Ramos (cell line): ENCODE results near the gene RBBP5.

Experiments
- in situ Hi-C: fragments of 300-500 bp; cut with MboI; formaldehyde crosslinking; loops from one replicate; pipeline ENCODE4 v1.14.3; 2022; ENCODE audit warnings: low sequenced_read_pairs; ENCODE audit not compliant: unreplicated experiment

RBBP5 gene

GRCh38 chr1:205133287-205133686, 11.5 kb upstream of the RBBP5 start:
- in situ Hi-C loops: no loop called here

DNA sequence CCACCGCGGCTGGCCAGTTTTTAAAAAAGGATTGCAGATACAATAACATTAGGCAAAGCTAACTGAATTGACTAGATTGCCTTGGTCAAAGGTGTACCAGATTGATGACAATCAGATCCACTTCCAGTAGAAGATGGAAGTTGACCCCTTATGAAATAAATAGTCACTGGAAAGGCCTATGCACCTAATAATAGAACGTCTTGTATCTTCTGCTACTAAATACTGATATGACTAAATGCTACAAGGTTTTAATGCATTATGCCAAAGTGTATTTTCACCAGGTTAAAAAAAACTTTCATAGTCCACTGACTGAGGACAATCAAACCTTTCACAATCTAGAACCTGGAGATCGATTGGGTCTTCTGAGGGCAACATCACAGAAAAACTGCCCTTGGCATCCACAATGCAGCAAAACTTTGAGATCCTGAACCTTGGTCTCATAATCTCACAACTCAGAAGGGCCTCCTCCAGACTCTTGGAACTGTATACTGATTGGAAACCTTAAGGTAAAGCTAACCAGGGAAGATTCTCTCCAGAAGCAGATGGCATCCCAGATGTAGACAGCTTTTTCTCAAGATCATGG, 7.8 kb upstream of the RBBP5 start:
- in situ Hi-C loops: no loop called here

DNA sequence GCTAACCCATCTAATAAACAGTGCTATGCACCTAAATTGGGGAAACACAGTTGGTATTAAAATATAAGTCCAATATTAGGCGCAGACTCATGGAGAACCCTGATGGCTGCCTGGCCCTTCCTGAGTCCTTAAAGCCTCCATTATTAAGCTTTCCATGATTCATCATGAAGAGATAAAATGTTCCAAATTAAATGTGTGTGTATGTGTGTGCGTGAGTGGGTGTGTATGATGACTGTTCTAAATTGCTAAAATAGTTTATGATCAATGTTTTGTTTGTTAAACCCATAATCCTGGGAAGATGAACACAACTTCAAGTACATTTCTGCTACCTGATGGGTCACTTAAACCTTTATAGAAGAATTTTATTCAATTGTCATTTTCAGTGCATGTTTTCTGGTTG, 6.3 kb upstream of the RBBP5 start:
- in situ Hi-C loops: no loop called here

- in situ Hi-C loops: no loop called here
These were observed 5.9 kb upstream of the RBBP5 start for GRCh38 chr1:205127646-205128045.

DNA sequence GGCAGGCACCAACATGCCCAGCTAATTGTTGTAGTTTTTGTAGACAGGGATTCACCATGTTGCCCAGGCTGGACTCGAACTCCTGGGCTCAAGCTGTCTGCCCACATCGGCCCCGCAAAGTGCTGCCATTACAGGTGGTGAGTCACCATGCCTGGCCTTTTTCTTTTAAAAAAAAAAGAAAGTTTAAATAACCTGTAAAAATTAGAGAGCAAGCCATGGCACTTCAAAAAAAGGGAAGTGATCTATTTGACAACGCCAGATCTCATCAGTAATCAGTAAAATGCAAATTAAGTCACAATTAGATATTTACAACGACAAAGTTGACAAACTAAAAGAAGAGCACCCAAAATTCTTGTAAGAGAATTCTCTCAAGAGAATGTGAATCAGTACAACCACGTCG, 2.9 kb upstream of the RBBP5 start:
- in situ Hi-C loops: no loop called here

DNA sequence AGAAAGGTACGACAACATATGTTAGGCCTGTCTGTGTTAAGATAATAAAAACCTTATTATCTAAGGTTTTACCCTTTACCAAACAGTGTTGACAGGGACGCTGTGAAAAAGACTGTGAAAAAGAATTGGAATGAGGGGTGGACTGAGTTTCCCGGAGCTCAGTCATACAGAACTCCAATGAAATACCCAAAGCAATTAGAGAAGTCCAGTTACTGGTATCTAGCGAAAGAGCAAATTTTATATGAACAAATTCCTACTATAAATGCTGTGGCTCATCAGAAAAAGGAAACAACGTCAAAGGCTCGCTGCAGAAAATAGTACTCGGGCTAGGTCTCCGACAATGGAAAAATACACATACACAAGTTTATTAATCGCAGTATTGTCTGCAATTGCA, 708 bp upstream of the RBBP5 start:
- in situ Hi-C loops: no loop called here

DNA sequence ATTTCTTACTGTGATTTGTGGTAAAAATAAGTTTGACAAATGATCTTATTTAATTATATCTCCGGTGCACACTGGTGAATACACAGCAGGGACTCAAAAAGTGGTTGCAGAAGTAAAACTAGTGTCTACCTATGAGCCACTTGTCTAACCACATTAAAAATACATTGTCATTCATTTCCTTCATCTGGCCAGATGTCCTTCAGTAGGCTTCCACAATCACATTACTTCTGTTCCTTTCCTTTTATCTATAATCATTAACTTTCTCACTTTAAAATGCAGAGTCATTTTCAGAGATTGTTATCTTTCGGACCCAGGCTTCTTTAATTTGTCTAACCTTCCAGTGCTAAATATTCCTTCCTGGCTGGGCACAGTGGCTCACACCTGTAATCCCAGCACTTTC, 3.0 kb downstream of the RBBP5 start:
- in situ Hi-C loops: no loop called here

DNA sequence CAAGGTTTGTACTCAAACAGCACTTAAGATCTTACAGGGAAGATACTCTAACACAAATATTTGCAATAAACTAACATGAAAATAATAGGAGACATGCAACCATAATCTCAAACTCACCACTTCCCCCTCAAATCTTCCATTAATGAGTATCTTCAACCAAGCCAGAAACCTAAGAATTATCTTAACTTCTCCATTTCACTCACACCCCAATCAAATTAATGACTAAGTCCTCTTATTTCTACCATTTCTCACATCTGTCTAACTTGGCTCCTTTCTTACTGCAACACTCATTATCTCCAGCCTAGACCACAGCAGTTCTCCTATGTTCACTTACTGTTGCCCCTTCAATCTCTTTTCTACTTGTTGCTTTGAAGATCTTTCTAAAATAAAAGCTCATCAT, 10.4 kb downstream of the RBBP5 start:
- in situ Hi-C loops: no loop called here

GRCh38 chr1:205109711-205110110, 12.1 kb downstream of the RBBP5 start:
- in situ Hi-C loops: no loop called here

- in situ Hi-C loops: no loop called here
These were observed 12.5 kb downstream of the RBBP5 start for GRCh38 chr1:205109269-205109668.

- in situ Hi-C loops: no loop called here
These were observed 13.3 kb downstream of the RBBP5 start for GRCh38 chr1:205108464-205108863.

DNA sequence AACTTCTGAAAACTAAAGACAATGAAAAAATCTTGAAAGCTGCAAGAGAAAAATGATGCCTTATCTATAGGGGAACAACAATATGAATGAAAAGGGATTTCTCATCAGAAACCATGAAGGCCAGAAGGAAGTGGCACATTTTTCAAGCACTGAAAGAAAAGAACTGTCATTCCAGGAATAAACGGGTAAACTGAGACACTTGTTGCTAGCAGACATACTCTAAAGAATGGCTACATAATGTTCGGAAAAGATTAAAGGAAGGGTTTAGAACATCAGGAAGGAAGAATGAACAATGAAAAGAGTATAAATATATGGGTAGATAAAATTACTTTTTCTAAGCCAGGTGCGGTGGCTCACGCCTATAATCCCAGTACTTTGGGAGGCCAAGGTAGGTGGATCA, 14.5 kb downstream of the RBBP5 start:
- in situ Hi-C loops: no loop called here

- in situ Hi-C loops: no loop called here
These were observed 19.4 kb downstream of the RBBP5 start for GRCh38 chr1:205102404-205102803.

DNA sequence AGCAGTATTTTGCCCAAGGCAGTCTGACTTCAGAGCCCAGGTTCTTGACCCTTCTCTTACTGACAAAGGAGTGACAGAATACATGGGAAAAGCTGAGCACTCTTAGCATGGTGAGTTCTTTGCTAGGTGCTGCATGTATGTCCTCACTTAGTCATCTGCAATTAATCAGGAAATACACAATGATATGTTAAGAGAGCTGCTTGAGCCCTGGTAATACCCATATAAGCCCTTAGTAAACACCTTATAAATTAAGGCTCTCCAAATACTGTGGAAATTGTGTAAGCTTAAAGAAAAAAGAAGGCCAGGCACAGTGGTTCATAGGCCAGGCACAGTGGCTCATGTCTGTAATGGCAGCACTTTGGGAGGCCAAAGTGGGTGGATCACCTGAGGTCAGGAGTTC, 23.5 kb downstream of the RBBP5 start:
- in situ Hi-C loops: no loop called here

DNA sequence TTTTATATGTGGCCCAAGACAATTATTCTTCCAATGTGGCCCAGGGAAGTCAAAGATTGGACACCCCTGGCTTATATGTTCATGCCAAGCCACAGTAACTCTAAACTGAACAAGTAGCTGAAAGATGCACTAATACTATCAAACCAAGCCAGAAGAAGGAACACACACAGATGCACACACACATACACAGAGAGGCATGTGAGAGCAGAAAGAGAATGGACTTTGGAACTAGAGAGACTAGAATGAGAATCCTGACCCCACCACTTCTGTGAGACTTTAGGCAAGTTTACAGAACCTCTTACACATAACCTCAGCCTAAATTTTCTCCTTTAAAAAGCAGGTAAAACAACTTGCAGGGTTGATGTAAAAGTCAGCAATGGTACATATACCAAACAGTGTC, 26.4 kb downstream of the RBBP5 start:
- in situ Hi-C loops: no loop called here

DNA sequence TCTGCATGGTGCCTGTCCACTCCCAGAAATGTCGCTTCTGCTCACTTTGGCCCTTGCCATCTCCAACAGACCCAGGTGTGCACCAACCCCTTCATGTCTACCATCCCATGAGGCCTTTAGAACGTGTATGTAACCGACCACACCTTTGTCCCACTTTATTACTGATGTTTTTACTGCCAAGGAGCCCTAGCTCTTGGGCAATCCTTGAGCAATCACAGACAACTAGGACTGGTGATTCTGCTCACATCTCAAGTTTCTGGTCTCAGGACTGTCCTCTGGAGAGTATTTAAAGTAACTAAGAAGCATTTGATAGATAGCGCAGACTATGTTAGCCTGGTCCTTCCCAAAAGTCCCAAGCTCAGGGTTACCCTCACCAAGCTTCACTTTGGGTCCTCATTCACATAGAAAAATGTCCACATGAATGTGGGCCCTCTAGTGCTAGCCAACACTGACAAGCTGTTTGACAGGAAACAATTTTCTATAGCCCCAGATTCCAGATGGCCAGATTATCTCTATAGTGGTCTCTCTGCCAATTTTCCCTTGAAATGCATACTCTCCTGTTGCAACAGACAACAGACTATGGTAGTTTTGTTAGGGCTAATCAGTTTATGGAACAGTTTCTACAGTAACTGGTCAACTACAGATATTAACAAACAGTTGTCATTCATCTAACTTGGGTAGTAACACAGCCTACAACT, 30.6 kb downstream of the RBBP5 start:
- in situ Hi-C loops: no loop called here

- in situ Hi-C loops: no loop called here
These were observed 33.4 kb downstream of the RBBP5 start for GRCh38 chr1:205088341-205088740.

GRCh38 chr1:205084360-205084759, 37.4 kb downstream of the RBBP5 start, which contains the start of gene TMEM81:
Gene TMEM81, minus strand, starts transcription at chr1:205084460. Its CDS starts 140 bp downstream, at chr1:205084320.
- in situ Hi-C loops: no loop called here

DNA sequence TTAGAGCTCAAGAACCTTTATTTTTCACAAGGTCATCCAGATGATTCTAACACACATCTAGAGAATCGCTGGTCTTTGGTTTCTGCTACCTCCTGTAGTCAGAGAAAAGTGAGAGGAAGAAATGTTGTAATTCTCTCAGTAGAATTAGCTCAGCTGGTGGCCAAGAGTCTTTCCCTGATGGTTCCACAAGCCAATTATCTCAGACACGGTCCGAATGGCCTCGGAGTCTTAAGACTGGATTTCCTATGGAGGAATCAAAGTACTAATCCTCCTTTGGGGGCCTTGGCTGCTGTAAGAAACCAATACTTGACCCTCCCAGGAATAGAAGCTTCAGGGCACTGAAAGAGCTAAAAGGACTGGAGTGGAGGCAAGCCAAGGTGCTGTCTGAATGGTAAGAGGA, 39.3 kb downstream of the RBBP5 start:
- in situ Hi-C loops: no loop called here

DNA sequence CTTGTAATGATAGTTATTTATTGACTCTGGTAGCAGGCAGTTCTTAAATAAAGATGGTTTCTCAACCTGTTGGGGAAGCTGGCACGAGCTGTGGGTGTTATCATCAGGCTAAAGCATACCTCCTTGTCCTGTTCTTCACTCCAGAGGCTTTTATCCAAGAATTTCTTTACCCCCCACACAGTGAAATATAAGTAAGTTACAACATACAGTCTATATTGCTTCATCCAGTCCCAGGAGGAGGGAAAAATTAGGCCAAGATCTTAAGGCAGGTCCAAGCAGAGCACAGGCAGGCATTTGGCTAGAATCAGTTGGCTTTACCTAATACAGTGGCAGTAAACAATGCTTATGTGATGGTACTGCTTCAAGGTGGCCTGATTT, 43.9 kb downstream of the RBBP5 start:
- in situ Hi-C loops: no loop called here

DNA sequence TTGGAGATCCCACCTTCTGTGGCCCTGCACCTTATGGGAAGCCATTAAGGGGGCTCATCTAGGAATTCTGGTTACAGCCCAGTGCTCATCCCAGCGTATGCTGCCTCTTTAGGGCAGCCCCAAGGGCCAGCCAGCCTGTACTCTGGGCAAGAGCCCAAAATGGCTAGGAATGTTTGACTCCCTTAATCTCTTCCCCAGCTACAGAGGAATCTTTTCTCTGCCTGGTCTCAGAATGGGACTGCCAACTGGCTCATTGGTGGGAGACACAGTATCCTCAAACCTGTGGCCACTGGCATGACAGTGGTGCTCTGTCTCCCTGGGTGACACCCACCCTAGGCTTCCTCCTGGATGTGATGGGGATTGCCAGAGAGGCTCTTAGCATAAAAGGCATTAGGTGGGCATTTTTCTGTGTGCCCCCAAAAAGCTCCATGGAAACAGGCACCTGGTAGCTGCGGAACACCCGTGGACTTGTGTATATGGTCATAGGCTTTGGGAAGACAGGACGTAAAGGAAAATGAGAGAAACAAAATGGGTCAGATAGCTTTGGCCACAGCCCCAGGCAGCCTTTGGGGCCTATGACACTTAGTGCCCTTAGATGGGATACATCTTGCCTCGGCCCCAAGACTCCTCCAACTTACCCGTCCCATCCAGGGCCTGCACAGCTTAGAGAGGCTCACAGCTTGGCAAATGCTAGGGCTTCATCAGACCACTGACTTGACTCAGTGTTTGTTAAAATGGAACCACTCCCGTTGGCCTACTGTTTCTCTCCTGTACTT, 44.4 kb downstream of the RBBP5 start:
- in situ Hi-C loops: no loop called here
